Small intestine (tissue), 7 donors: ENCODE results near the gene MORN5. TPM values are rescaled to one million over a fixed set of nuclear protein-coding genes. Genes with fewer than 3 reads are reported as not detected.

ENCODE experiments used
- DNase-seq, 2 donors: peaks; one replicate each; pipeline versions ENCODE4 v3.0.0 to v3.0.0-alpha.2; 2013
- FAIRE-seq: peaks from 2 replicates; lab custom pipeline; 2012; peaks lifted over from hg19 to GRCh38; lab: Jason Lieb, UNC
- H3K27ac ChIP-seq, 3 donors: one replicate each; pipeline ENCODE4 v1.5.1; 2013; ENCODE audit warnings: low read length in 2 of 3, mild to moderate bottlenecking in 2 of 3, control low read depth in 1 of 3, inconsistent platforms in 1 of 3, low read depth in 1 of 3, moderate library complexity in 1 of 3
- H3K27me3 ChIP-seq, 3 donors: one replicate each; pipeline ENCODE4 v1.6.1; 2013; ENCODE audit warnings: low read length in 3 of 3, inconsistent platforms in 1 of 3; ENCODE audit not compliant: control insufficient read depth in 3 of 3, insufficient read depth in 3 of 3
- H3K36me3 ChIP-seq, 3 donors: one replicate each; pipeline ENCODE4 v1.6.1; 2013; ENCODE audit warnings: low read length in 3 of 3, inconsistent platforms in 1 of 3, low read depth in 1 of 3, mild to moderate bottlenecking in 1 of 3, moderate library complexity in 1 of 3; ENCODE audit not compliant: control insufficient read depth in 3 of 3, insufficient read depth in 2 of 3
- H3K4me1 ChIP-seq, 3 donors: one replicate each; pipeline ENCODE4 v1.6.1; 2013; ENCODE audit warnings: low read length in 2 of 3, inconsistent platforms in 1 of 3, low read depth in 1 of 3, mild to moderate bottlenecking in 1 of 3, moderate library complexity in 1 of 3; ENCODE audit not compliant: control insufficient read depth in 3 of 3, insufficient read depth in 2 of 3
- H3K4me3 ChIP-seq, 3 donors: one replicate each; pipeline ENCODE4 v1.5.1; 2013; ENCODE audit warnings: low read length in 3 of 3, control low read depth in 1 of 3, inconsistent platforms in 1 of 3, low read depth in 1 of 3, mild to moderate bottlenecking in 1 of 3, moderate library complexity in 1 of 3
- H3K9me3 ChIP-seq, 2 donors: one replicate each; pipeline ENCODE4 v1.6.1; 2013; ENCODE audit warnings: low read depth in 1 of 2, low read length in 1 of 2; ENCODE audit not compliant: control insufficient read depth in 2 of 2, insufficient read depth in 1 of 2
- WGBS, 3 donors: extraction: QIAGEN DNeasy Blood & Tissue Kit; methylation state at CpG; one replicate each; pipeline ENCODE4 v1.1.7; 2013; 5-methylcytosine and 5-hydroxymethylcytosine counted together
- polyA plus RNA-seq, 4 donors: library from polyadenylated mRNA; stranded (reverse) in 3 of 4; unstranded in 1 of 4; fragments of 200-250 nt in 3 of 4; fragments of 120-200 nt in 1 of 4; gene quantifications; one replicate each; pipeline versions ENCODE4 v1.2.1 to v1.2.3, GENCODE V29; 2013
- donor health status: healthy with polysubstance abuse.
- donor health status: control.
- donor health status: control.
- donor health status: Bipolar disorder and iron deficiency.
- donor health status: healthy.

Gene MORN5
- polyA plus RNA-seq, 4 donors: not detected

- 42 to 51% (median 49%) methylated on average over 6 of the region's 6 CpGs for WGBS, 3 donors
- peaks cover 0 to 8% (median 0%) of the 10 kb centered on the region in 3 donors for H3K4me1 ChIP-seq
Measured at GRCh38 chr9:122122468-122122867, 37.2 kb upstream of the MORN5 start.

GRCh38 chr9:122122903-122123632 lies 36.6 kb upstream of the MORN5 start:
- no peak overlapping the region for H3K4me3 ChIP-seq
- H3K4me1 ChIP-seq: peaks cover 0 to 8% (median 0%) of the 10 kb centered on the region in 3 donors
- H3K27ac ChIP-seq: no peak overlapping the region
- H3K36me3 ChIP-seq: no peaks in the 10 kb centered on the region
- FAIRE-seq (no peak), DNase-seq (peak; percentile 54 to 72)
- WGBS, 3 donors: 22 to 27% (median 25%) methylated on average over 13 of the region's 13 CpGs
- H3K9me3 ChIP-seq: no peaks in the 10 kb centered on the region
- H3K27me3 ChIP-seq: peaks cover 0 to 43% (median 9%) of the 10 kb centered on the region in 3 donors

More at GRCh38 chr9:122122468-122122867, 37.2 kb upstream of the MORN5 start:
- DNase-seq: no peak
- no peak for FAIRE-seq
- H3K27me3 ChIP-seq: peaks cover 0 to 37% (median 9%) of the 10 kb centered on the region in 3 donors
- H3K36me3 ChIP-seq: no peaks in the 10 kb centered on the region
- no peak overlapping the region for H3K27ac ChIP-seq
- no peaks in the 10 kb centered on the region for H3K9me3 ChIP-seq
- no peak overlapping the region for H3K4me3 ChIP-seq

GRCh38 chr9:122124048-122124447 lies 35.7 kb upstream of the MORN5 start:
- H3K9me3 ChIP-seq: no peaks in the 10 kb centered on the region
- H3K36me3 ChIP-seq: no peaks in the 10 kb centered on the region
- FAIRE-seq: no peak
- 74 to 88% (median 84%) methylated on average over 1 of the region's 1 CpG for WGBS, 3 donors
- H3K27ac ChIP-seq: no peak overlapping the region
- H3K27me3 ChIP-seq: peaks cover 0 to 50% (median 9%) of the 10 kb centered on the region in 3 donors
- DNase-seq: no peak
- peaks cover 0 to 8% (median 0%) of the 10 kb centered on the region in 3 donors for H3K4me1 ChIP-seq
- H3K4me3 ChIP-seq: no peak overlapping the region

GRCh38 chr9:122124528-122124927 lies 35.2 kb upstream of the MORN5 start:
- no peak for FAIRE-seq
- peaks cover 0 to 50% (median 9%) of the 10 kb centered on the region in 3 donors for H3K27me3 ChIP-seq
- WGBS, 3 donors: 56 to 67% (median 57%) methylated on average over 7 of the region's 7 CpGs

GRCh38 chr9:122125158-122125508 lies 34.6 kb upstream of the MORN5 start:
- Histone ChIP-seq H3K27ac (no peak overlapping the region), H3K4me1 (peaks cover 0 to 8% (median 0%) of the 10 kb centered on the region in 3 donors), H3K27me3 (peaks cover 0 to 55% (median 9%) of the 10 kb centered on the region in 3 donors), H3K4me3 (no peak overlapping the region), H3K36me3 (no peaks in the 10 kb centered on the region), H3K9me3 (no peaks in the 10 kb centered on the region)
- FAIRE-seq: no peak
- DNase-seq: peak; percentile 71 to 83
- WGBS, 3 donors: 0 to 2% (median 1%) methylated on average over 8 of the region's 8 CpGs

More at GRCh38 chr9:122124528-122124927, 35.2 kb upstream of the MORN5 start:
- H3K36me3 ChIP-seq: no peaks in the 10 kb centered on the region
- H3K9me3 ChIP-seq: no peaks in the 10 kb centered on the region
- H3K4me3 ChIP-seq: no peak overlapping the region
- no peak overlapping the region for H3K27ac ChIP-seq
- peaks cover 0 to 8% (median 0%) of the 10 kb centered on the region in 3 donors for H3K4me1 ChIP-seq
- no peak for DNase-seq

- peaks cover 0 to 8% (median 0%) of the 10 kb centered on the region in 3 donors for H3K4me1 ChIP-seq
- peaks cover 0 to 59% (median 9%) of the 10 kb centered on the region in 3 donors for H3K27me3 ChIP-seq
- H3K36me3 ChIP-seq: no peaks in the 10 kb centered on the region
- FAIRE-seq (no peak), DNase-seq (no peak)
- H3K27ac ChIP-seq: no peak overlapping the region
- H3K9me3 ChIP-seq: no peaks in the 10 kb centered on the region
- WGBS, 3 donors: 20 to 44% (median 21%) methylated on average over 21 of the region's 21 CpGs
- H3K4me3 ChIP-seq: no peak overlapping the region
Measured at GRCh38 chr9:122125509-122126330, 34.0 kb upstream of the MORN5 start.

- WGBS, 3 donors: 6 to 11% (median 6%) methylated on average over 59 to 64 of the region's 64 CpGs
- Histone ChIP-seq H3K9me3 (no peaks in the 10 kb centered on the region), H3K36me3 (no peaks in the 10 kb centered on the region), H3K4me1 (peaks cover 0 to 8% (median 0%) of the 10 kb centered on the region in 3 donors), H3K4me3 (peak overlapping the region in 1 of 3 donors; percentile 5), H3K27ac (no peak overlapping the region), H3K27me3 (peaks cover 0 to 67% (median 12%) of the 10 kb centered on the region in 3 donors)
- FAIRE-seq (no peak), DNase-seq (peak in 1 of 2 donors; percentile 26)
Measured at GRCh38 chr9:122126331-122127261, 33.1 kb upstream of the MORN5 start.
